ENCODE measurements around the gene LSS.

LSS gene

GRCh38 chr21:46215436-46216131 lies 13.0 kb downstream of the LSS start:
- H2AFZ ChIP-seq (ENCODE audit: low read length): no peak overlapping the region
- H2BK120ac ChIP-seq (ENCODE audit: low read depth, low read length): no peak overlapping the region
- peaks cover 61 to 94% of the 10 kb centered on the region in 2 donors for H3K36me3 ChIP-seq (replicated peaks in 1 of 2; ENCODE audit: control insufficient read depth in 2 of 2, insufficient read depth in 2 of 2, low read length in 2 of 2)
- peaks cover 0 to 2% of the 10 kb centered on the region in 2 donors for H3K9me3 ChIP-seq (replicated peaks in 1 of 2; ENCODE audit: control insufficient read depth in 2 of 2, insufficient read depth in 1 of 2, low read depth in 1 of 2, low read length in 2 of 2)
- H2BK12ac ChIP-seq (ENCODE audit: low read length): no peak overlapping the region
- WGBS, 2 donors (ENCODE audit: extremely low coverage in 2 of 2, insufficient read length in 2 of 2, insufficient replicate concordance in 1 of 2): no CpG with 5 or more reads among the region's 20 CpGs
- H3K18ac ChIP-seq (ENCODE audit: low read length): no peak overlapping the region
- H4K91ac ChIP-seq (ENCODE audit: low read depth, low read length, poor library complexity): no peak overlapping the region
- H3K4me2 ChIP-seq (ENCODE audit: insufficient read depth, low read length, poor library complexity, severe bottlenecking): no peak overlapping the region
- no peak overlapping the region for H3K14ac ChIP-seq (ENCODE audit: low read length)
- no peak overlapping the region for H3K27ac ChIP-seq (replicated peaks; ENCODE audit: low read length)
- no peaks in the 10 kb centered on the region for H3K27me3 ChIP-seq (ENCODE audit: control insufficient read depth in 3 of 3, insufficient read depth in 3 of 3, low read depth in 1 of 3, low read length in 3 of 3)
- no peak for DNase-seq (ENCODE audit: low spot score)
- peak overlapping the region; percentile 80 for H3K23ac ChIP-seq (ENCODE audit: low read depth, low read length, poor library complexity)
- H2BK15ac ChIP-seq (ENCODE audit: low read length): no peak overlapping the region
- H3K9ac ChIP-seq (ENCODE audit: low read depth, low read length, poor library complexity): no peak overlapping the region
- H3K79me1 ChIP-seq (ENCODE audit: low read depth, low read length): peaks cover 32% of the 10 kb centered on the region
- H2AK5ac ChIP-seq (ENCODE audit: low read depth, low read length): no peak overlapping the region
- peak overlapping the region; percentile 24 for H2BK5ac ChIP-seq (ENCODE audit: low read length)
- peaks cover 0 to 2% of the 10 kb centered on the region in 2 donors for H3K4me1 ChIP-seq (ENCODE audit: control insufficient read depth in 2 of 2, insufficient read depth in 1 of 2, low read depth in 1 of 2, low read length in 2 of 2)
- no peak overlapping the region for H3K4ac ChIP-seq (ENCODE audit: low read length)
- H3K4me3 ChIP-seq (ENCODE audit: low read length in 2 of 2): no peak overlapping the region
- no peak overlapping the region for H4K8ac ChIP-seq (ENCODE audit: low read depth, low read length)

- Histone ChIP-seq H3K79me1 (ENCODE audit: low read depth, low read length) (peaks cover 31% of the 10 kb centered on the region), H2BK5ac (ENCODE audit: low read length) (peak overlapping the region; percentile 24), H3K4ac (ENCODE audit: low read length) (no peak overlapping the region), H2AK5ac (ENCODE audit: low read depth, low read length) (no peak overlapping the region), H3K27ac (replicated peaks; ENCODE audit: low read length) (no peak overlapping the region), H2AFZ (ENCODE audit: low read length) (no peak overlapping the region), H3K23ac (ENCODE audit: low read depth, low read length, poor library complexity) (no peak overlapping the region), H4K91ac (ENCODE audit: low read depth, low read length, poor library complexity) (no peak overlapping the region), H2BK12ac (ENCODE audit: low read length) (no peak overlapping the region), H3K4me3 (ENCODE audit: low read length in 2 of 2) (no peak overlapping the region), H2BK120ac (ENCODE audit: low read depth, low read length) (no peak overlapping the region), H3K9me3 (replicated peaks in 1 of 2; ENCODE audit: control insufficient read depth in 2 of 2, insufficient read depth in 1 of 2, low read depth in 1 of 2, low read length in 2 of 2) (peaks cover 0 to 1% of the 10 kb centered on the region in 2 donors), H3K36me3 (replicated peaks in 1 of 2; ENCODE audit: control insufficient read depth in 2 of 2, insufficient read depth in 2 of 2, low read length in 2 of 2) (peaks cover 59 to 91% of the 10 kb centered on the region in 2 donors), H4K8ac (ENCODE audit: low read depth, low read length) (no peak overlapping the region), H3K27me3 (ENCODE audit: control insufficient read depth in 3 of 3, insufficient read depth in 3 of 3, low read depth in 1 of 3, low read length in 3 of 3) (no peaks in the 10 kb centered on the region), H3K9ac (ENCODE audit: low read depth, low read length, poor library complexity) (peak overlapping the region; percentile 44), H3K4me1 (ENCODE audit: control insufficient read depth in 2 of 2, insufficient read depth in 1 of 2, low read depth in 1 of 2, low read length in 2 of 2) (peaks cover 0 to 2% of the 10 kb centered on the region in 2 donors), H2BK15ac (ENCODE audit: low read length) (no peak overlapping the region), H3K14ac (ENCODE audit: low read length) (peak overlapping the region; percentile 21), H3K18ac (ENCODE audit: low read length) (peak overlapping the region; percentile 38), H3K4me2 (ENCODE audit: insufficient read depth, low read length, poor library complexity, severe bottlenecking) (no peak overlapping the region)
- no CpG with 5 or more reads among the region's 27 CpGs for WGBS, 2 donors (ENCODE audit: extremely low coverage in 2 of 2, insufficient read length in 2 of 2, insufficient replicate concordance in 1 of 2)
- no peak for DNase-seq (ENCODE audit: low spot score)
Measured at GRCh38 chr21:46214478-46215340, 13.9 kb downstream of the LSS start.

GRCh38 chr21:46213620-46214286 lies 14.8 kb downstream of the LSS start:
- Histone ChIP-seq H2BK120ac (ENCODE audit: low read depth, low read length) (no peak overlapping the region), H3K14ac (ENCODE audit: low read length) (no peak overlapping the region), H3K27me3 (ENCODE audit: control insufficient read depth in 3 of 3, insufficient read depth in 3 of 3, low read depth in 1 of 3, low read length in 3 of 3) (no peaks in the 10 kb centered on the region), H3K23ac (ENCODE audit: low read depth, low read length, poor library complexity) (no peak overlapping the region), H3K4ac (ENCODE audit: low read length) (no peak overlapping the region), H2BK5ac (ENCODE audit: low read length) (no peak overlapping the region), H3K4me2 (ENCODE audit: insufficient read depth, low read length, poor library complexity, severe bottlenecking) (no peak overlapping the region), H3K36me3 (replicated peaks in 1 of 2; ENCODE audit: control insufficient read depth in 2 of 2, insufficient read depth in 2 of 2, low read length in 2 of 2) (peaks cover 57 to 91% of the 10 kb centered on the region in 2 donors), H4K8ac (ENCODE audit: low read depth, low read length) (no peak overlapping the region), H3K27ac (replicated peaks; ENCODE audit: low read length) (no peak overlapping the region), H3K79me1 (ENCODE audit: low read depth, low read length) (peaks cover 25% of the 10 kb centered on the region), H3K18ac (ENCODE audit: low read length) (no peak overlapping the region), H3K9me3 (replicated peaks in 1 of 2; ENCODE audit: control insufficient read depth in 2 of 2, insufficient read depth in 1 of 2, low read depth in 1 of 2, low read length in 2 of 2) (no peaks in the 10 kb centered on the region), H4K91ac (ENCODE audit: low read depth, low read length, poor library complexity) (no peak overlapping the region), H3K4me1 (ENCODE audit: control insufficient read depth in 2 of 2, insufficient read depth in 1 of 2, low read depth in 1 of 2, low read length in 2 of 2) (peaks cover 0 to 2% of the 10 kb centered on the region in 2 donors), H2AK5ac (ENCODE audit: low read depth, low read length) (no peak overlapping the region), H2BK15ac (ENCODE audit: low read length) (no peak overlapping the region), H2BK12ac (ENCODE audit: low read length) (no peak overlapping the region), H2AFZ (ENCODE audit: low read length) (no peak overlapping the region), H3K9ac (ENCODE audit: low read depth, low read length, poor library complexity) (no peak overlapping the region), H3K4me3 (ENCODE audit: low read length in 2 of 2) (no peak overlapping the region)
- WGBS, 2 donors (ENCODE audit: extremely low coverage in 2 of 2, insufficient read length in 2 of 2, insufficient replicate concordance in 1 of 2): no CpG with 5 or more reads among the region's 15 CpGs
- no peak for DNase-seq (ENCODE audit: low spot score)
